HG03469 (cell line): ENCODE results near the gene PSME1.

ENCODE experiments used
- ATAC-seq: cut with Tn5 transposase; IDR thresholded peaks from one replicate; pipeline ENCODE4 v1.9.1; 2021; ENCODE audit warnings: mild to moderate bottlenecking, moderate library complexity, moderate number of reproducible peaks; ENCODE audit not compliant: unreplicated experiment

The PSME1 gene

GRCh38 chr14:24186831-24187538, 51.0 kb downstream of the PSME1 start:
- no peak for ATAC-seq

DNA sequence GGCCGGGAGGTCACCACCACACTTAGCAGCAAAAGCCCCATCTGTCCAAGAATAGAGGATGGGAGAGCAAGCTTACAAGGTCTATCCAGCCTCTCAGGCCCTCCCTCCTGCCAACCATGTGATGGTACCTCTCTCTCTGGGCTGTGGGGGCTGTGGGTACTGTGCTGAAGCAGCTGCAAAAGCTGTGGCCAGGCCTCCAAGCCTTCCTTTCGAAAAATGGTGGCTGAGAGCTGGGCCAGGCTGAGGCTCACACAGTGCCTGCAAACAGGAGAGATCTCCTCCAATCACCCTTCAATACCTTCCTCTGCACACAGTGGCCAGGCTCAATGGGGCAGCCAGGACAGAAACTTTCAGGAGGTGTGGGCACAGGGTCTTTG, 51.5 kb downstream of the PSME1 start:
- no peak for ATAC-seq
